Activated CD4-positive, alpha-beta memory T cell treated with anti-CD3 and anti-CD28 coated beads for 36 hours (primary cell): ENCODE data around the gene ITPR3. TPM values are rescaled to one million over a fixed set of nuclear protein-coding genes. Genes with fewer than 3 reads are reported as not detected.

Source experiments
- CTCF ChIA-PET: fragments of 350-600 bp; sonication (Branson Sonifier 250); formaldehyde crosslinking; loops from one replicate; lab custom pipeline; 2021; ENCODE audit warnings: antibody characterized with exemption, inconsistent platforms; lab: Charles Lee
- POLR2A ChIA-PET: fragments of 350-600 bp; sonication (Branson Sonifier 250); formaldehyde crosslinking; loops from one replicate; lab custom pipeline; 2021; ENCODE audit warnings: antibody characterized with exemption; lab: Charles Lee
- DNase-seq: peaks from one replicate; pipeline ENCODE4 v3.0.0-alpha.2; 2020
- H3K27ac Mint-ChIP-seq: one replicate; pipeline ENCODE4 v1.8.0; 2021; ENCODE audit warnings: mixed read lengths
- H3K27me3 Mint-ChIP-seq: one replicate; pipeline ENCODE4 v1.8.0; 2021; ENCODE audit warnings: mixed read lengths
- H3K36me3 Mint-ChIP-seq: one replicate; pipeline ENCODE4 v1.8.0; 2021; ENCODE audit warnings: mixed read lengths
- H3K4me1 Mint-ChIP-seq: one replicate; pipeline ENCODE4 v1.8.0; 2021; ENCODE audit warnings: low read depth, mixed read lengths
- H3K4me3 Mint-ChIP-seq: one replicate; pipeline ENCODE4 v1.8.0; 2021; ENCODE audit warnings: mild to moderate bottlenecking, mixed read lengths
- H3K9me3 Mint-ChIP-seq: one replicate; pipeline ENCODE4 v1.8.0; 2021; ENCODE audit warnings: mixed read lengths
- intact Hi-C: fragments of 100-400 bp; cut with micrococcal nuclease; formaldehyde crosslinking; loops from one replicate; pipeline ENCODE4 v1.15.1; 2023
- total RNA-seq, 2 experiments: library from RNA; stranded (reverse); gene quantifications; one replicate each; pipeline ENCODE4 v1.2.3, GENCODE V29; 2021

The ITPR3 gene
- total RNA-seq, 2 experiments from 2014 or later = 41.6 to 45.6 TPM

DNA sequence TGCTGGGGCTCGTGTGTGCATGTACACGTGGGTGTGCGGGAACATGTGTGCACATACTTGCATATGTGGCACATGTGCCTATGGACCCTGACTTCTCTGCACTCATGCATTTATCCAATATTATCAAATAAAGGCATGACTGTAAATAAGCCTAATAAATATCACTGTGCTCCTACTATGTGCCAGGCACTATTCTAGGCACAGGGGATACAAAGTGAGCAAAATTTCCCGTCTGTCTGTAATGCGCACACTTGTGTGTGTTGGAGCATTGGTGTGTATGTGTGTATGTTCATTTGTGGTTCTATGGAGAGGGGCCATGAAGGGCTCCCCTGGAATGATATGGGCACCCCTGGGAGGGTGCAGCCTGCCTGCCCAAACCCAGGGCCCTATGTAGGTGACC is 41.9 kb downstream of the ITPR3 start:
- POLR2A ChIA-PET = no interaction called here
- no peak for DNase-seq
- no peaks in the 10 kb centered on the region for H3K27me3 Mint-ChIP-seq
- peaks cover 2% of the 10 kb centered on the region for H3K4me1 Mint-ChIP-seq
- no peak overlapping the region for H3K27ac Mint-ChIP-seq
- intact Hi-C loops = no loop called here
- H3K4me3 Mint-ChIP-seq = no peak overlapping the region
- CTCF ChIA-PET = no interaction called here
- no peaks in the 10 kb centered on the region for H3K9me3 Mint-ChIP-seq
- H3K36me3 Mint-ChIP-seq = peaks cover 13% of the 10 kb centered on the region

DNA sequence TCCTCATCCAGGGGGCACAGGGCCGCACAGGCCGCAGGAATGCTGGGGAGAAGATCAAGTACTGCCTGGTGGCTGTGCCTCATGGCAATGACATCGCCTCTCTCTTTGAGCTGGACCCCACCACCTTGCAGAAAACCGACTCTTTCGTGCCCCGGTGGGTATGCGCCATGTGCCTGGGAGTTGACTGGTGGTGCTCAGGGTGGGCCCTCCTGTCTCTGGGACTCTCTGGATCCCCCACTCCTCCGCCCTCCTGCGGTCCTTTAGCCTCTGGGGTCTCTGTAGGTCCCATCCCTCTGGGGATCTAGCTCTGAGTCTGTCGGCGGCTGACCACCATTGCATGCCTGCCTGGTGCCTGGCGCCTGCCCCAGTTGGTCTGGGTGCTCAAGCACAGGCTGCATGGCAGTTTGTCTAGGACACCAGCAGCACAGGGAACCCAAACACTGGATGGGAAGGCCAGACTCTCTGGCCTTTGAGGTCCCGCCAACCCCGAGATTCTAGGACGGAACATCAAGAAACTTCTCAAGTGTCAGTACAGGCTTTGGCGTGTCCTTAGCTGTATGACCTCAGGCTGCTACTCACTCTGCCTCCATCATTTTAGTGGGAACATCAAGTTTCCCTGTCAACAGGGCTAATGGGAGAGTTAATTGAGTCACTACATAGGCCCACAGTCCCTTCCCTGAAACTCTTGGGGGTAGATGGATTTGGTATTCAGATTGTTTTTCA is 42.8 kb downstream of the ITPR3 start:
- Mint-ChIP-seq H3K36me3 (peaks cover 20% of the 10 kb centered on the region), H3K27me3 (no peaks in the 10 kb centered on the region), H3K4me1 (peaks cover 10% of the 10 kb centered on the region), H3K9me3 (no peaks in the 10 kb centered on the region), H3K27ac (no peak overlapping the region), H3K4me3 (no peak overlapping the region)
- no peak for DNase-seq
- ChIA-PET CTCF (no interaction called here), POLR2A (no interaction called here)
- intact Hi-C loops = no loop called here

DNA sequence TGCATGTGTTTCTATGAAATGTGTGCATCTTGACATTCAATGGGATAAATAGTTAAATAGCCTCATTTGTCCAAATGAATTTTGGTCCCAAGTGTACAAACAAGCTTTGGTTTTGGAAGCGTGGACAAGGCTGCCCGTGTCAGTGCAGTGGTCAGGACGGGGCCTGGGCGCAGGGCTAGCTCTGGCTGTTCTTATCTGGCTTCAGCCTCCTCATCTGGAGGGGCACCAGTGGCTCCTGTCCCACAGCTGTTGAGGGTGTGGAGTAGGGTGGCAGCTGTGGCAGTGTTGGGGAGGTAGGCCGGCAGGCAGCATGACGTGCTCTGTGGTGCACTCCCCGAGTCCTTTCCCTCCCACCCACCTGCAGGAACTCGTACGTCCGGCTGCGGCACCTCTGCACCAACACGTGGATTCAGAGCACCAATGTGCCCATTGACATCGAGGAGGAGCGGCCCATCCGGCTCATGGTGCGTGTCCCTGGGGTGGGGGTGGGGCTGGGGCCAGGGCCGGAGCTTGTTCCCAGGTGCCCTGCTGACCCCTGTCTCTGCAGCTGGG is 43.5 kb downstream of the ITPR3 start:
- ChIA-PET CTCF (no interaction called here), POLR2A (no interaction called here)
- Mint-ChIP-seq H3K9me3 (no peaks in the 10 kb centered on the region), H3K36me3 (peaks cover 25% of the 10 kb centered on the region), H3K4me1 (peaks cover 15% of the 10 kb centered on the region), H3K27me3 (no peaks in the 10 kb centered on the region), H3K4me3 (no peak overlapping the region), H3K27ac (no peak overlapping the region)
- DNase-seq = no peak
- intact Hi-C loops = no loop called here

DNA sequence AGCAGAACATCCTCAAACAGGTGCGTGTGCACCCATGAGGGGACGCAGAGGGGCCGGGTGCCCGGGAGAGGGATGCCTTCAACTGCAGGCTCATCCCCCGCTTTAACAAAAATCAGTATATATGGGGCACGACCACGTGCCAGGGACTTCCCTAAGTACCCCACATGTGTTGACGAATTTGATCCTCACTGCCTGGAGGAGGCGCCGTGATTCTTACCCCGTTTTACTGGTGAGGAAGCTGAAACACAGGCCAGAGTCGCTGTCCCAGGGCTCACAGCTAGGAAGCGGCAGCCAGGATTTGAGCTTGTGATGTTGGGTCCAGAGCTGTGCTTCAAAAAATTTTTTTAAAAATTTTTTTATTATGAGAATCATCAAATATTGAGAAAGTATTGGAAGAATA is 44.8 kb downstream of the ITPR3 start:
- no peaks in the 10 kb centered on the region for H3K27me3 Mint-ChIP-seq

DNA sequence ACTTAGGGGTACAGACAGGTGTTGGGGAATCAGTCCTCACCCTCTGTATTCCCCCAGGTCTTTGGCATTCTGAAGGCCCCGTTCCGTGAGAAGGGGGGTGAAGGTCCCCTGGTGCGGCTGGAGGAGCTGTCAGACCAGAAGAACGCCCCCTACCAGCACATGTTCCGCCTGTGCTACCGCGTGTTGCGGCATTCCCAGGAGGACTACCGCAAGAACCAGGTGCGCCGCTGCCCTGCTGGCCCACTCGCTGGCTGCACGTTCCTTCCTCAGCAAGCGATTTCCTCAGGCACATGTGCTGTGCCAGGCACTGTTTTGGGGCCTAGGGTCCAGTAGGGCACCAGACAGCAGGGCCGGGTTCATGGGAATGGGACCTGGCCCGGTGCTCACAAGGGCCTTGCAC is 46.0 kb downstream of the ITPR3 start:
- DNase-seq = no peak
- no peak overlapping the region for H3K27ac Mint-ChIP-seq
- peaks cover 16% of the 10 kb centered on the region for H3K4me1 Mint-ChIP-seq
- H3K9me3 Mint-ChIP-seq = no peaks in the 10 kb centered on the region
- H3K27me3 Mint-ChIP-seq = no peaks in the 10 kb centered on the region
- intact Hi-C loops = no loop called here
- H3K4me3 Mint-ChIP-seq = no peak overlapping the region
- ChIA-PET CTCF (interaction anchor here (1.6 to 2.0 kb wide), 2 partner anchors 33 to 44 kb away, joined by 6 read pairs; partner anchors contain the start of gene UQCC2), POLR2A (no interaction called here)
- H3K36me3 Mint-ChIP-seq = peaks cover 33% of the 10 kb centered on the region

More for the DNA sequence above, 44.8 kb downstream of the ITPR3 start:
- intact Hi-C loops = no loop called here
- Mint-ChIP-seq H3K4me1 (peaks cover 16% of the 10 kb centered on the region), H3K36me3 (peaks cover 30% of the 10 kb centered on the region), H3K4me3 (no peak overlapping the region), H3K27ac (no peak overlapping the region), H3K9me3 (no peaks in the 10 kb centered on the region)
- DNase-seq = no peak
- ChIA-PET POLR2A (interaction anchor here (1.2 kb wide), 1 partner anchor 45 kb away, joined by 3 read pairs; the partner anchor contains the start of gene ITPR3), CTCF (interaction anchor here (1.6 to 2.0 kb wide), 2 partner anchors 35 to 45 kb away, joined by 6 read pairs; partner anchors contain the start of gene UQCC2)

DNA sequence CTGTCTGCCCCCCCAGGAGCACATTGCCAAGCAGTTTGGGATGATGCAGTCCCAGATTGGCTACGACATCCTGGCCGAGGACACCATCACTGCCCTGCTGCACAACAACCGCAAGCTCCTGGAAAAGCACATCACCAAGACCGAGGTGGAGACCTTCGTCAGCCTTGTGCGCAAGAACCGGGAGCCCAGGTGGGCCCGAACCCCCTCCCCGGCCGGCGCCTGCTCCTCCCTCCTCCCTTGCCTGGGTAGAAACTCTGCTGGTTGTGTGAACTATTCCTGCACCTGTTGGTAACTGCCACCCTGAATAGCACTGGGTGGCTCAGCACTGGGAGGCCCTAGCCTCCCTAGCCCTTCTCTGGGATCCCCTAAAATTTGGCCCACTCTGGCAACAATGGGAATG is 46.7 kb downstream of the ITPR3 start:
- ChIA-PET POLR2A (no interaction called here), CTCF (interaction anchor here (2.0 kb wide), 1 partner anchor 43 kb away, joined by 6 read pairs; the partner anchor contains the start of gene UQCC2)
- Mint-ChIP-seq H3K4me3 (no peak overlapping the region), H3K27ac (no peak overlapping the region), H3K27me3 (no peaks in the 10 kb centered on the region), H3K4me1 (peaks cover 16% of the 10 kb centered on the region), H3K9me3 (no peaks in the 10 kb centered on the region), H3K36me3 (peaks cover 32% of the 10 kb centered on the region)
- no peak for DNase-seq
- intact Hi-C loops = no loop called here

DNA sequence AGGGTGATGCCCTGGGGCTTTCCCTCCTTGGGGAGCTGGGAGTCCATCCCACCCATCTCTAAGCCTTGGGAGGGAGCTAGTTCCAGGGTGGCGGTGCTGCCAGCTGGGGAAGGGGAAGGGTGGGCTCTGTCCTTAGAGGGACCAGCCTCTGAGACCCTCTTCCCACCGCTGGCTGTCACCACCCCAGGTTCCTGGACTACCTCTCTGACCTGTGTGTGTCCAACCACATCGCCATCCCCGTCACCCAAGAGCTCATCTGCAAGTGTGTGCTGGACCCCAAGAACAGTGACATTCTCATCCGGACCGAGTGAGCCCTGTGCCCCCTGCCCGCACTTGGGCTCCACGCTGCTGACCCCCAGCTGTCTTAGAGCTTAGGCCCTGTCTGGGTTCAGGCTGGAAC is 47.2 kb downstream of the ITPR3 start:
- CTCF ChIA-PET = interaction anchor here (2.5 kb wide), 1 partner anchor 32 kb away, joined by 9 read pairs; no protein-coding TSS in a partner anchor
- DNase-seq = no peak
- POLR2A ChIA-PET = no interaction called here
- no peaks in the 10 kb centered on the region for H3K9me3 Mint-ChIP-seq
- peaks cover 31% of the 10 kb centered on the region for H3K36me3 Mint-ChIP-seq
- no peaks in the 10 kb centered on the region for H3K27me3 Mint-ChIP-seq
- intact Hi-C loops = no loop called here
- H3K4me3 Mint-ChIP-seq = no peak overlapping the region
- H3K4me1 Mint-ChIP-seq = peaks cover 16% of the 10 kb centered on the region
- H3K27ac Mint-ChIP-seq = peak overlapping the region; percentile 65

DNA sequence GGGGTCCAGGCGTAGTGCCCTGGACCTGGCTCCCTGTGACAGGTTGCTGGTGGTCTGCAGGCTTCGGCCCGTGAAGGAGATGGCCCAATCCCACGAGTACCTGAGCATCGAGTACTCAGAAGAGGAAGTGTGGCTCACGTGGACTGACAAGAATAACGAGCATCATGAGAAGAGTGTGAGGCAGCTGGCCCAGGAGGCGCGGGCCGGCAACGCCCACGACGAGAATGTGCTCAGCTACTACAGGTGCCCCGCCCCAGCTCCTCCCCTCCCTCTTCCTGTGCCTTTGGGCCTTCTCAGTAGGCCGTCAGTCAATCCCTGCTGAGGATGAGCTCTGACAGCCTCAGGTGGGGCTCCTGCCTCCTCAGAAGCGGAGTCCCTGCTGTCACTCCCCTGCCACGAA is 47.8 kb downstream of the ITPR3 start:
- no peaks in the 10 kb centered on the region for H3K9me3 Mint-ChIP-seq
- peaks cover 34% of the 10 kb centered on the region for H3K36me3 Mint-ChIP-seq
- ChIA-PET CTCF (interaction anchor here (2.5 kb wide), 1 partner anchor 31 kb away, joined by 9 read pairs; no protein-coding TSS in a partner anchor), POLR2A (interaction anchor here (1.2 kb wide), 1 partner anchor 14 kb away, joined by 3 read pairs; no protein-coding TSS in a partner anchor)
- H3K4me3 Mint-ChIP-seq = no peak overlapping the region
- peak; percentile 79 for DNase-seq
- H3K27ac Mint-ChIP-seq = peak overlapping the region; percentile 65
- no peaks in the 10 kb centered on the region for H3K27me3 Mint-ChIP-seq
- peaks cover 16% of the 10 kb centered on the region for H3K4me1 Mint-ChIP-seq
- intact Hi-C loops = no loop called here

DNA sequence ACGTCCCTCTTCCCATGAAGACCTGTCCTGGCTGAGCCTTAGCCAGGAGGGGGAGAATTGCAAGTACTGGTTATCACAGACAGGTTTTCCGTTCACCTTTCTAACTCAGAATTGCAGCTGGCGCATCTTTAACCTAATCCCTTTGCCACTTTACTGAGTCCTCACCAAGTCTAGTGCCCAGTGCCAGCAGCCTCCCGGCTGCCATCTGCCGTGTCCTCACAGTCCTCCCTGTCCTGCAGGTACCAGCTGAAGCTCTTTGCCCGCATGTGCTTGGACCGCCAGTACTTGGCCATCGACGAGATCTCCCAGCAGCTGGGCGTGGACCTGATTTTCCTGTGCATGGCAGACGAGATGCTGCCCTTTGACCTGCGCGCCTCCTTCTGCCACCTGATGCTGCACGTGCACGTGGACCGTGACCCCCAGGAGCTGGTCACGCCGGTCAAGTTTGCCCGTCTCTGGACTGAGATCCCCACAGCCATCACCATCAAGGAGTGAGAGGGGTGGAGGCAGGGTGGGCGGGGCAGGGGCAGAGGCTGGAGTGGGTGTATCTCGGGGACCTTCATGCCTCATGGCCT is 49.1 kb downstream of the ITPR3 start:
- Mint-ChIP-seq H3K36me3 (peaks cover 38% of the 10 kb centered on the region), H3K27ac (no peak overlapping the region), H3K4me3 (no peak overlapping the region), H3K9me3 (no peaks in the 10 kb centered on the region), H3K4me1 (peaks cover 16% of the 10 kb centered on the region), H3K27me3 (no peaks in the 10 kb centered on the region)
- intact Hi-C loops = no loop called here
- ChIA-PET CTCF (interaction anchor here (1.3 to 2.5 kb wide), 2 partner anchors 30 to 84 kb away, joined by 3 to 9 read pairs; no protein-coding TSS in a partner anchor), POLR2A (interaction anchor here (1.0 kb wide), 1 partner anchor 20 kb away, joined by 3 read pairs; no protein-coding TSS in a partner anchor)
- no peak for DNase-seq

DNA sequence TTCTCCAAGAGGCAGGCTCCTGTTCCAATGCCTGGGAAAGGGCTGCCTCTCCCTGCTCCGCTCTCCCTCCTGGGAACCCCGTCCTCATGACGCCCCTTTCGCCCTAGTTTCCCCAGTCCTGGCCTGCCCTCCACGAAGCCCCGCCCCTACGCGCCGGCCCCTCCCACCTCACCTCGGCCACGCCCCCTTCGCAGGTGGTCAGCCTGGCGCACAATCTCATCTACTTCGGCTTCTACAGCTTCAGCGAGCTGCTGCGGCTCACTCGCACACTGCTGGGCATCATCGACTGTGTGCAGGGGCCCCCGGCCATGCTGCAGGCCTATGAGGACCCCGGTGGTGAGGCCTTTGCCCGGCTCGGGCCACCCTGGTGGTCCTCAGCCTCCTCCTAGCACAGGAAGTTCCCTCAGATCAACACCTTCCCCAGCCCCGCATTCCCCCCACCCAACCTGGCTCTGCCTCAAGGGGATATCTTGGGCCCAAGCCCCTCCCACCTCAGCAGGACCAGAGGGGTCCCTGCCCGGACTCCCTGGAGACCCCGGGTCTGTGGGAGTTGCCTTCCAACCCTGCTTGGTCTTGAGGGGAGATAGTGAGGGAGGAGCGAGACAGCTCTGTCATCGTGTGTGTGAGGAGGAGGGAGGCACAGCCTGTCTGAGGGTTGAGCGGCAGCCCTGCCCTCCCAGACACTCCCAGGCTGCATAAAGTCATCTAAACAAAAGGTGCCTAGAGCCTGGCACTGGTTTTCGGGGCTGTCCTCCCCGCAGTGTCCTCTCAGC is 50.0 kb downstream of the ITPR3 start:
- intact Hi-C loops = no loop called here
- ChIA-PET CTCF (interaction anchor here (1.3 to 2.5 kb wide), 3 partner anchors 29 to 85 kb away, joined by 3 to 9 read pairs (median 7); no protein-coding TSS in a partner anchor), POLR2A (interaction anchor here (1.0 kb wide), 1 partner anchor 21 kb away, joined by 3 read pairs; no protein-coding TSS in a partner anchor)
- Mint-ChIP-seq H3K27me3 (no peaks in the 10 kb centered on the region), H3K4me3 (no peak overlapping the region), H3K27ac (no peak overlapping the region), H3K4me1 (peaks cover 16% of the 10 kb centered on the region), H3K36me3 (peaks cover 41% of the 10 kb centered on the region), H3K9me3 (no peaks in the 10 kb centered on the region)
- no peak for DNase-seq

DNA sequence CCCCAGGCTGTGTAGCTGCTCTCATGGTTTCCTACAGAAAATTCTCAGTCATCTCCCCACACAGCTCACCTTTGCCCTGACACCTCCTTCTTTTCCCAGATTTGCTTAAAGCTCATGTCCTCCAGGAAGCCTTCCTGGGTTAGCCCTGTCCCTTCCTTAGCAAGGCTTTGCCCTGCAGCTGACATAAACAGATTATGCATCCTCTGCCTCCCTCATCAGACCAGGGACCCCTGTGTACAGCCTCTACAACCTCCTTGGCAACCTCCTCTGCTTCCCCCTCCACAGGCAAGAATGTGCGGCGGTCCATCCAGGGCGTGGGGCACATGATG is 50.6 kb downstream of the ITPR3 start:
- peaks cover 16% of the 10 kb centered on the region for H3K4me1 Mint-ChIP-seq
- H3K4me3 Mint-ChIP-seq = no peak overlapping the region
- H3K27ac Mint-ChIP-seq = no peak overlapping the region
- ChIA-PET CTCF (interaction anchor here (1.6 kb wide), 1 partner anchor 29 kb away, joined by 7 read pairs; no protein-coding TSS in a partner anchor), POLR2A (no interaction called here)
- H3K9me3 Mint-ChIP-seq = no peaks in the 10 kb centered on the region
- intact Hi-C loops = no loop called here
- no peak for DNase-seq
- H3K36me3 Mint-ChIP-seq = peaks cover 41% of the 10 kb centered on the region
- no peaks in the 10 kb centered on the region for H3K27me3 Mint-ChIP-seq
